Colon (tissue), 2 donors: Measurements from ENCODE around the gene GAD1.

Experiments
- FAIRE-seq: peaks from 2 replicates; lab custom pipeline; 2012; peaks lifted over from hg19 to GRCh38; lab: Jason Lieb, UNC
- donor health status: control.
- donor health status: control.

The GAD1 gene

GRCh38 chr2:170816504-170817092 lies at the start of gene GAD1:
Gene GAD1 (plus strand): TSS chr2:170816887. CDS start chr2:170818592, 1,705 bp downstream.
- no peak for FAIRE-seq

- FAIRE-seq, result no peak
Measured at GRCh38 chr2:170770008-170770605, 46.6 kb upstream of the GAD1 start, which contains the start of gene ERICH2. Gene ERICH2 (plus strand): TSS chr2:170770378. CDS start chr2:170770682, 304 bp downstream.

- FAIRE-seq, result no peak
Measured at GRCh38 chr2:170770606-170771420, 45.9 kb upstream of the GAD1 start.

- FAIRE-seq, result no peak
Measured at GRCh38 chr2:170771421-170771937, 45.2 kb upstream of the GAD1 start.

GRCh38 chr2:170772295-170772694 lies 44.4 kb upstream of the GAD1 start:
- no peak for FAIRE-seq

- FAIRE-seq, result no peak
Measured at GRCh38 chr2:170774074-170774473, 42.6 kb upstream of the GAD1 start.

GRCh38 chr2:170778900-170779299 lies 37.8 kb upstream of the GAD1 start:
- no peak for FAIRE-seq

GRCh38 chr2:170779304-170779703 lies 37.4 kb upstream of the GAD1 start:
- no peak for FAIRE-seq

- no peak for FAIRE-seq
Measured at GRCh38 chr2:170782673-170783072, 34.0 kb upstream of the GAD1 start.

GRCh38 chr2:170783549-170783948 lies 33.1 kb upstream of the GAD1 start:
- FAIRE-seq, result no peak

GRCh38 chr2:170798996-170799395 lies 17.7 kb upstream of the GAD1 start:
- no peak for FAIRE-seq

GRCh38 chr2:170806548-170806947 lies 10.1 kb upstream of the GAD1 start:
- no peak for FAIRE-seq

- FAIRE-seq, result no peak
Measured at GRCh38 chr2:170812710-170813600, 3.7 kb upstream of the GAD1 start.

GRCh38 chr2:170813611-170814532 lies 2.8 kb upstream of the GAD1 start:
- FAIRE-seq, result no peak

- no peak for FAIRE-seq
Measured at GRCh38 chr2:170814533-170815230, 2.0 kb upstream of the GAD1 start.

- no peak for FAIRE-seq
Measured at GRCh38 chr2:170815311-170815710, 1.4 kb upstream of the GAD1 start.

GRCh38 chr2:170815746-170816503 lies 762 bp upstream of the GAD1 start:
- FAIRE-seq, result no peak

GRCh38 chr2:170817093-170818035 lies 677 bp downstream of the GAD1 start:
- FAIRE-seq, result no peak
